Measurements from ENCODE around the gene PHRF1. TPM values are rescaled to one million over a fixed set of nuclear protein-coding genes. Genes with fewer than 3 reads are reported as not detected.

PHRF1 gene
- total RNA-seq, 1 experiment from 2014 or later, result 48.9 TPM

DNA sequence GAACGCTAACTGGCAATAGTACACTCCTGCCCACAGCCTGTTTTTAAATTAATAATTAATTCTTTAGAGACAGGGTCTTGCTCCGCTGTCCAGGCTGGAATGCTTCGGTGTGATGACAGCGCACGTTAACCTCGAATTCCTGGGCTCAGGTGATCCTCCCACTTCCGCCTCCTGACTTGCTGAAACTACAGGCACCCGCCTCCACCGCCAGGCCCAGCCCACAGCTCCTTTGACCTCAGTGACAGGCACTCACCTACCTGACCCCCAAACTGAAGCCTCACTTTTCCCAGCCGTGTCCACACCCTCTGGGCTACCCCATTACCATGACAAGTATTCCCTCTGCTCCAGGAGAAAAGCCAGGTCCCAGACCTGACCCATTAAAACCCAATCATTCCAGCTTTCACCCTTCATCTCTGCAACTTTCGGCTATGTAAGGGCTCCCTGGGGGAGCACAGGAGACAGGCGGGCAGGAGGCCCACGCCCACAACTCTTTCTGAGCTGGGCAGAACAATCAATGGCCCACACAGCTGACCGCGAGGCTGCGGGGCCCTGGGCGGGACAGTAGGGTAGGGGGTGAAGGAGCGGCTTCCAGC lies 16.5 kb upstream of the PHRF1 start:
- Histone ChIP-seq H3K4me1 (ENCODE audit: insufficient read depth, low read length) (no peaks in the 10 kb centered on the region), H2BK5ac (ENCODE audit: insufficient read length, low read length) (no peak overlapping the region), H2BK120ac (ENCODE audit: low read depth, low read length, poor library complexity, severe bottlenecking) (no peak overlapping the region), H2BK15ac (ENCODE audit: low read depth, low read length) (no peak overlapping the region), H2BK12ac (ENCODE audit: insufficient read length, low read depth, low read length) (no peak overlapping the region), H3K14ac (ENCODE audit: insufficient read depth, low read length) (no peak overlapping the region), H4K5ac (ENCODE audit: insufficient read length, low read depth, low read length) (no peak overlapping the region), H3T11ph (ENCODE audit: low read length) (no peak overlapping the region), H3K18ac (ENCODE audit: insufficient read length, low read depth, low read length) (no peak overlapping the region), H3K4me2 (ENCODE audit: insufficient read depth, insufficient read length, low read length) (peak overlapping the region; percentile 44), H4K91ac (ENCODE audit: insufficient read length, low read depth, low read length) (no peak overlapping the region), H2AK5ac (ENCODE audit: insufficient read length, low read length) (no peak overlapping the region), H3K27me3 (ENCODE audit: insufficient read depth, low read length) (peaks cover 5% of the 10 kb centered on the region; the same call in 1 of the 2 replicates), H3K23me2 (ENCODE audit: insufficient read length, low read depth, low read length, poor library complexity, severe bottlenecking) (peaks cover 12% of the 10 kb centered on the region), H2AFZ (ENCODE audit: low read length) (no peak overlapping the region), H3K79me2 (ENCODE audit: insufficient read depth, low read length) (no peaks in the 10 kb centered on the region), H3K9ac (ENCODE audit: extremely low read depth, insufficient read length, low read length) (no peak overlapping the region), H3K23ac (ENCODE audit: insufficient read length, low read depth, low read length) (no peak overlapping the region), H3K56ac (ENCODE audit: insufficient read length, low read depth, low read length) (no peak overlapping the region), H4K20me1 (ENCODE audit: control insufficient read depth, insufficient read depth, insufficient read length) (no peaks in the 10 kb centered on the region), H3K79me1 (ENCODE audit: insufficient read depth, low read depth, low read length, poor library complexity, severe bottlenecking) (no peaks in the 10 kb centered on the region), H4K8ac (replicated peaks; ENCODE audit: insufficient read length, low read depth, low read length) (no peak overlapping the region), H3K4ac (ENCODE audit: low read depth, low read length) (no peak overlapping the region), H2BK20ac (ENCODE audit: low read depth, low read length, poor library complexity, severe bottlenecking) (no peak overlapping the region), H3K9me3 (ENCODE audit: control insufficient read depth, low read depth, low read length) (no peaks in the 10 kb centered on the region), H3K27ac (ENCODE audit: insufficient read length, low read depth, low read length) (no peak overlapping the region)
- Mint-ChIP-seq H3K27ac (peak overlapping the region in 2 of 3 experiments; percentile 14 to 82; a peak in 3 of 7 replicates), H3K27me3 (ENCODE audit: low read depth) (peaks cover 31% of the 10 kb centered on the region), H3K36me3 (ENCODE audit: insufficient read depth in 1 of 3, low read depth in 3 of 3) (peaks cover 2 to 11% (median 4%) of the 10 kb centered on the region in 3 experiments; a peak in 5 of 7 replicates), H3K4me3 (peak overlapping the region; percentile 57 to 72), H3K9me3 (no peaks in the 10 kb centered on the region; a peak in 2 of 5 replicates), H3K4me1 (peaks cover 11 to 28% of the 10 kb centered on the region in 2 experiments)
- TF ChIP-seq, protein P1, sequence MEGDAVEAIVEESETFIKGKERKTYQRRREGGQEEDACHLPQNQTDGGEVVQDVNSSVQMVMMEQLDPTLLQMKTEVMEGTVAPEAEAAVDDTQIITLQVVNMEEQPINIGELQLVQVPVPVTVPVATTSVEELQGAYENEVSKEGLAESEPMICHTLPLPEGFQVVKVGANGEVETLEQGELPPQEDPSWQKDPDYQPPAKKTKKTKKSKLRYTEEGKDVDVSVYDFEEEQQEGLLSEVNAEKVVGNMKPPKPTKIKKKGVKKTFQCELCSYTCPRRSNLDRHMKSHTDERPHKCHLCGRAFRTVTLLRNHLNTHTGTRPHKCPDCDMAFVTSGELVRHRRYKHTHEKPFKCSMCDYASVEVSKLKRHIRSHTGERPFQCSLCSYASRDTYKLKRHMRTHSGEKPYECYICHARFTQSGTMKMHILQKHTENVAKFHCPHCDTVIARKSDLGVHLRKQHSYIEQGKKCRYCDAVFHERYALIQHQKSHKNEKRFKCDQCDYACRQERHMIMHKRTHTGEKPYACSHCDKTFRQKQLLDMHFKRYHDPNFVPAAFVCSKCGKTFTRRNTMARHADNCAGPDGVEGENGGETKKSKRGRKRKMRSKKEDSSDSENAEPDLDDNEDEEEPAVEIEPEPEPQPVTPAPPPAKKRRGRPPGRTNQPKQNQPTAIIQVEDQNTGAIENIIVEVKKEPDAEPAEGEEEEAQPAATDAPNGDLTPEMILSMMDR (conservative IDR thresholded peaks at IDR 0.05), result no peak
- WGBS (ENCODE audit: extremely low coverage, insufficient read length, low lambda C conversion rate), result no CpG with 5 or more reads among the region's 18 CpGs
- DNase-seq, result peak; percentile 75
